AG20443 (cell line): ENCODE results near the gene VWA3B.
"Not testable (repeated sequence)": the region's sequence is repeated elsewhere in the genome, so short reads cannot be mapped to it uniquely, and the experiment has no call there.

Experiments used
- DNase-seq: peaks from one replicate; pipeline ENCODE4 v3.0.0; 2012; ENCODE audit warnings: low spot score, mixed read lengths

Gene VWA3B

DNA sequence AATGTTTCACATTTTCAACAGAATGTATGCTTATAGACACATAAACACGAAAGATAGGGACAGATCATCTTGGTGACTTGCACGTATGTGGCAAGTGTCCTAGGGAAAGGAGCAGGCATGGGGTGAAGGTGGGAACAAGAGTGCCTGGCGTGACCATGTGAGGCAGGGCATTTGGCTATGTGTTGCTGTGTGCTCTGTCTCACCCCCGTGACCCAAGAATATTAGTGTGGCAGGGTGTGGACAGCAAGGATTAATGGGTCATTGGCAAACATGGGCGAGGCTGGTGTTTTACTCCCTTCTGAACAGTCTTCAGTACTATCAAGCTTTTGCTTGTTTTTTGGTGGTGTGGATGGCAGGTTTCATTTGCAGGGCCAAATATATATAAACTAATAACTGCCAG is 1.3 kb upstream of the VWA3B start:
- DNase-seq: no peak

DNA sequence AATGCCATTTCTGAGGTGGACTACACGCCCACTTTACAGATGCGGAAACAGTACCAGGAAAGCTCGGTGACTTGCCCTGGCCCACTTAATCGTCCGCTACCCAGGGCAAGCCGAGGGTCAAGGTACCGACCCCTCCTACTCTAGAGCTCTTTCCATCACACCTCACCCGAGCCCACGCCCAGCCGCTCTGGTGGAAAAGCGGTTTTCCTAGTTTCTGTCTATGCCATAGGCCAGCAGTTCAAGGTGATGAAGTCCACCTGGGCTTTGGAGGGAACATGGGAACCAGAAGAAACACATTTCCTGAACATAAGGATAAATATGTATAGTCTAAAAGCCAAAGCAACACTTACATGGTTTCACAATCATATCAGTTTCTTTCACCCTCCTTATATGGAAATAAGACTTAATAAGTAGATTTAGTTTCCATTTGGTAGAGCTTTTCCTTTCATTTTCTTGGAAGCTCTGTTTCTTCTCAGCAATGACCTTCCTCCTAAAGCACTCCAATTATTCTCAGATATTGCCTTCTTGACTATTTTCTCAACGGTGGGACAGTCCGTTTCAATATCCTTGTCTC is 567 bp downstream of the VWA3B start:
- DNase-seq: no peak

DNA sequence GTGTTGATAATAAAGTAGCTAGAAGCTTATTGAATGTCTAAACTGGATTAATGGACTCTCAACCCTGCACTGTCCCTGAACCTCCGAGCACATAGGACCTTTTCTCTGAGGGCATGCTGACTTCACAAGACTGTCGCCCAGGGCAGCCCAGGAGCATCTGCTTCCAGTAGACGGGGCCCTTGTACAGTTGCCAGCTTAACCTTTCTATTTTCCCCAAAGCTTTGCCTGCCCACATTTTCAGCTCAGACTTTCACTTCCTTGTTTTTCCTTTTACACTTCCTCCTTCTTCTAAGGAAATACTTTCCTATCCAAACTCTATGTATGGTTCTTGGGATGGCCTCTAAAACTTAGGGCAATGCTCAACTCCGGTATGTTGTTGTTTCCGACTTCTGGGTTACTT is 1.3 kb downstream of the VWA3B start:
- no peak for DNase-seq

DNA sequence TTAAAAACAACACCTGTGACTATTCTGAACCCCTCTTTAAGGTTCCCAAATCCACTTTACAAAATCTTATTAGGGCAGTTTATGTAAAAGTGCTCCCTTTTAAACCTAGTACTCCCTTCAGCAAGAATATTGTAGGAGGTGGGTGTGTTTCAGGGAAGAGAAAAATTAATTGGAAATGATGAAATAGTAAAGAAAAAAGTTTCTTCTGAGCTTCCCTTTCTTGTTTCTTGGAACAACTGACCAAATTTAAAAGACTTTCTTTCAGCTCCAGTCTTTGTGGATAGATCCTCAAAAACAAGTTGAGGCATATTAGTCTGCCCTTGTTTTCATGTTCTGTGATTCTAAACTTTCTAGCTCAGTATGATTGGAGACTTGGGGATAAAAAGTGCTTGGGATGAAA is 3.0 kb downstream of the VWA3B start:
- DNase-seq: no peak

DNA sequence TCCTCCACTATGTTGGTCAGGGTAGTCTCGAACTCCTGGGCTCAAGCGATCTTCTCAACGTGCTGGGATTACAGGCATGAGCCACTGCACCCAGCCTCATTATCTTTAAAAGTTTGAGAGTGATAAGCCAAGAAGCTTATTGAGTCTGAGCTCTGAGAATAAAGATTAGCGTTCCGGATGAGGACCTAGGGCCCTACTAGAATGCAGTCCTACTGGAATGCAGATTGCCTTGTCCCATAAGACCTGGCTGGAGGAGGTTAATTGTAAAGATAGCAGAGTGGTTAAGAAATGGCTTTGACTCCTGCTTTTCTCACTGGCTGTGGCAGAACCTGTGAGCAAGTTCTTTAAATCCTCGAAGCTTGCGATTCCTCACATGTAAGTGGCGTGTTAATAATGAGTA is 4.0 kb downstream of the VWA3B start:
- DNase-seq: no peak

DNA sequence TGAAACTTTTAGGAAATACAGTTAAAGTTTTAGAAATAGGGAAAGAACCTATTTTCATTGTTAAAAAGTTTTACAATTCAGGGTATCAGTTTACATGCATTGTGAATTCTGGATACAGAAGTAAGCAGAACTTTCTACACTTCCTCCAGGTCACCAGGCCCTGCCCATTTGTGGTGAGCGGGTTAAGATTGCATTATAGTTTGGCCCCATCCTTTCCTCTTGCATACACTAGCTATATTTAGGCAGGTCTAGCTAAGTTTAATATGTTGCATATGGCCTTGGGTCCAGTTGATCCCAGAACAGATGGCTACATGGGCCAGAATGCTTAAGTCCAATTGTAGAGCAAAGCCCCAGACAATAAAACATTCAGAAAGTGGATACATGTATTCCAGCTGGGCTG is 4.8 kb downstream of the VWA3B start:
- DNase-seq: no peak

DNA sequence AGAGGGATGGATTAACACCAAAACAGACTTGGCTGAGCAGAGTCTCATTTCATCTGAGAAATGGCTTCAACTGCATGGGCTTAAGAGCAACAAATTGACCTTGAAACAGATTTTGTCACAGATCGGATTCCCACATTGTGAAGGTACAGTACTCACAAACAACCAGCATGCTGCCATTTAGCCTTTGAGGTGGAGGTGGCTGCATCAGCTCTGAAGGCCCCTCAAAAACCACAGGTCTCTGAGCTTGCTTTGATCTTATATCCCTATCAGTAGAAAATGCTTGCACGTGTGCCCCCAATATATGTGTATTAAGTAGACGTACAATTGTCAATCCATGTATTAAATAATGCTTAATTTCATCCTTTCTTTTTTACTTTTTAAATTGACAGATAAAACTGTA is 6.2 kb downstream of the VWA3B start:
- DNase-seq: no peak

DNA sequence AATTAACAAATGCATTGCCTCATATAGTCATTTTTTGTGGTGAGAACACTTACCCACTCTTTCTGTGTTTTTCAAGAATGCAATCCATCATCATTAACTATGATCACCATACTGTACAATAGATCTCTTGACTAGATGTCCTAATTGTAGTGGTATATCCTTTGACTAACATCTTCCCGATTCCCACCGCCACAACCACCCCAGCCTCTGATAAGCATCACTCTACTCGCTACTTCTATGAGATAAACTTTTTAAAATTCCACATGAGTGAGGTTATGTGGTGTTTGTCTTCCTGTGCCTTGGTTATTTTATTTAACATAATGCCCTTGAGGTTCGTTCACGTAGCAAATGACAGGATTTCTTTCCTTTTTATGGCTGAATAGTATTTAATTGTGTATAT is 6.6 kb downstream of the VWA3B start:
- DNase-seq: no peak

DNA sequence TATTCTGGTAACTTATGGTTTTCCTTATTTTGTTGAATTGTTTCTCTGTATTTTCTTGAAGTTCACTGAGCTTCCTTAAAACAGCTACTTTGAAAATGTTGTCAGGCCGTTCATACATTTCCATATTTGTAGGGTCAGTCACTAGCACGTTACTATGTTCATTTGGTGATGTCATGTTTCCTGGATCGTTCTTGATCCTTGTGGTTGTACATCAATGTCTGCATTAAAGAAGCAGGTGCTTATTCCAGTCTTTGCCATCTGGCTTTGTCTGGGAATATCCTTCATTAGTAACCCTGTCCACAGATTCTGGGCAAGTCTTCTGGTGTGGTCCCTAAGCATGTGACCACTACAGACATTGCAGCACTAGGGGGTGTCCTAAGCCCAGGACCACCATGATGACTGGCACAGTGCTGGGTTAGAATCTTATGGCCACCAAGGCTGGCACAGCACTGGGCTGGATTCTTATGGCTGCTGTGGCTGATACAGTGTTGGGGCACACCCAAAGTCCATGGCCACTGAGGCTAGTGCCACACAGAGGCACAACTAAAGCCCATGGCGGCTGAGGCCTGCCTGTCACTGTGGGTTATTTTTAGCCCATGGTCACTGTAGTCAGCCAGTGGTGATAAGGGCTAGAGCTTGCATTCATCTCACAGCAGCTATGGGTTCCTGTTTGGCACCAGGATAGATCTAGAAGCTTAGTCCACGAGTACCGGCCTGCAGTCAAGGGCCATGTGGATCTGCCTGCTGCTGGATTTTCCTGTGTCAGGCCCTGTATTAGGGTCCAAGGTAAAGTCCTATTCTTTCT is 13.2 kb downstream of the VWA3B start:
- no peak for DNase-seq

DNA sequence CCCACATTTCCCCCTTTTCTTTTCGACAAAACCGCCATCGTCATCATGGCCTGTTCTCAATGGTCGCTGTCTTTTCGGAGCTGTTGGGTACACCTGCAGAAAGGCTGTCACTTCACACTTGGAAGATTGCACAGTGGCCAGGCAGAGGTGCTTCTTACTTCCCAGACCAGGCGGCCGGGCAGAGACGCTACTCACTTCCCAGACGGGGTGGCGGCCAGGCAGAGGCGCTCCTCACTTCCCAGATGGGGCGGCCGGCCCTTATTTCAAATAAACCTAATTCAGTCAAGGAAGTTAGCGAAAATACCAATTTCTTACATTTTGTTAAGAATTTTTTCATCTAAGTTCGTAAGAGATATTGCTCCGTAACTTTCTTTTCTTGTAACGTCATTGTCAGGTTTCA is 15.3 kb downstream of the VWA3B start:
- not testable (repeated sequence) for DNase-seq

DNA sequence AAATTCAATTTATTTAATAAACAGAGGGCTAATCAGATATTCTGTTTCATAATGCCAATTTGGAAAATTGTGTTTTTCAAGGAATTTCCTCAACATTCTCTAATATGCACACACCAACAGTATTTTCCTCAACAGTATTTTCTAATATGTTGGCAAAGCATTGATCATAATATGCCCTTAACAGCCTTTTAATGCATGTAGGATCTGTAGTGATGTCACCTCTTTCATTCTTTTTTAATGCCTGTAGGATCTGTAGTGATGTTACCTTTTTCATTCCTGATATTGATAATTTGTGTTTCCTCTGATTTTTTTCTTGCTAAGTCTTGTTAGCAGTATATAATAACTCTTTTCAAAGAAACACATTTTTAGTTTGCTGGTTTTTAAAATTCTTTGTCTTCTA is 15.9 kb downstream of the VWA3B start:
- DNase-seq: no peak

DNA sequence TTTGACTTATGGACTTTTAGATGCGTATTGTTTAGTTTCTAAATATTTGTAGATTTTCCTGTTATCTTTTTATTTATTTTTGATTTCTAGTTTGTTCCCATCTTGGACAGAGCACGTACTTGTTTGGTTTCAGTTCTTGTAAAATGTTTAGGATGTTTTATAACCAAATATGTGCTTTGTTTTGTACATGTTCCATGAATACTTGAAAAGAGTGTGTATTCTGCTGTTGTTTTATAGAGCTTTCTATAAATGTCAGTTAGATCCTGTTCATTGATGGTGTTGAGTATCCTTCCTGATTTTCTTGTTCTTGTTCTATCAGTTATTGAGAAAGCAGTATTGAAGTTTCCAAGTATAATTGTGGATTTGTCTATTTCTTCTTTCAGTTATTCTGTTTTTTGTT is 21.1 kb downstream of the VWA3B start:
- DNase-seq: no peak

DNA sequence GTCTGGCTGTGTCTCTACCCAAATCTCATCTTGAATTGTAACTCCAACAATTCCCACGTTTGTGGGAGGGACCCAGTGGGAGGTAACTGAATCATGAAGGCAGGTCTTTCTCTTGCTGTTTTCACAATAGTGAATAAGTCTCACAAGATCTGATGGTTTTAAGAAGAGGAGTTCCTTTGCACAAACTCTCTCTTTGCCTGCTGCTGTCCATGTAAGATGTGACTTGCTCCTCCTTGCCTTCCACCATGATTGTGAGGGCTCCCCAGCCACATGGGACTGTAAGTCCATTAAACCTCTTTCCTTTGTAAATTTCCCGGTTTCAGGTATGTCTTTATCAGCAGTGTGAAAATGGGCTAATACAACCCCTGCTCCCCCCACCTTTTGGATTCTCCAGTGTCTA is 23.8 kb downstream of the VWA3B start:
- no peak for DNase-seq

DNA sequence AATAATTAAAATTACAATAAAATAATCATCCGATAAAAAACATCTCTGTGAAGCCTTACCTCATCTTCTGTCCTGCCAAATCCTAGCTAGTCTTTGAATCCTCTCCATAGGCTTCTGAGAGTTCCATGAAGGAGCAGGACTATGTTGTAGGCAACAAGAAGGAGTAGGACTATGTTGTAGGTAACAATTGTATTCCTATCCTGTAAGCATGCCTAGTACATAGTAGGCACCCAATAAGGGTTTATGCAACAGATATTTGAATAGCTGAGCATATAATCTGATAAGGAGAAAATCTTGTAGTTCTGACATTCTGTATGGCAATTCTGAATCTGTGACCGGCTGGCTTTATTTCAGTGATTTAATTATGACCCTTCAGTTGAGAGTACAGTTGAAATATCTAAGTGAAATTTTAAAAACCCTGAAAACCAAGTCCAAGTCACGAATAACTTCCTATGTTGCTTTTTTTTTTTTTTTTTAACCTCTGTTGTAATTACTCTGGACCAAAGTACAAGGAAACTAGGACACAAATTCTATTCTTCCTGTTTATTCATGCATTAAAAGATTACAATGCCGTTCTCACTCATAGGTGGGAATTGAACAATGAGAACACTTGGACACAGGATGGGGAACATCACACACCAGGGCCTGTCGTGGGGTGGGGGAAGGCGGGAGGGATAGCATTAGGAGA is 27.8 kb downstream of the VWA3B start:
- DNase-seq: no peak

DNA sequence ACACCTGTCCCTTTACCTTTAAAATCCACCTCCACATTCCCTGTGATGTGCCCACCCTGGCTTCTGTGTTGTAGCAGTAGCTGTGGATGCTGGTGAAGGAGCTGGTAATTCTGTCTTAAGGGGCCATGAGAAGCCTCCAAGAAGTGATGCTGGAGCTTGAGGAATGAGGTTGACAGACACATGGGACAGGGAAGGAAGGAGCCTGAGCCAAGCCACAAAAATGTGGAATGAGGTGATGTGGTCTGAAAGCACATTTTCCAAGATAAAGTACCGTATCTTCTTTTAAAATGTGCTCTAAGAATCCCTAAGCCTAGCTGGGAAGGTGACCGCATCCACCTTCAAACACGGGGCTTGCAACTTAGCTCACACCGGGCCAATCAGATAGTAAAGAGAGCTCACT is 31.2 kb downstream of the VWA3B start:
- peak; percentile 29 for DNase-seq

DNA sequence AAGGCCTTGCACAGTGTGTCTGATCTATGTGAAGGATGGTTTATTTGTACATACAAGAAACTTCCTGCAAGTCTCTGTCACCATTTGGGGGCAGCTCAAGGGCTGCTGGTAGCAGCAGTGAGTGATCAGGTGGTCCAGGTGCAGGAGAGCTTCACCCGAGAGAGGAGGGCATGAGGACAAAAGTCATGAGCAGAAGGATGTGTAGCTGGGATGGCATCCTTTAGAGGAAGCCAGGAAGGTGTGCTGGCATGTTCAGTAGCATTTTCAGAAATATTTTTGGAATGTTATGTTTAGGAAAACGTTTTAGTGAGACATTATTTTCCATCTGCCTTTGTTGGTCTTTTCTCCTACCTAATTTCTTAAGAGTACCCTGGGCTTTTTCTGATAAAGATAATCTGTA is 31.9 kb downstream of the VWA3B start:
- no peak for DNase-seq

DNA sequence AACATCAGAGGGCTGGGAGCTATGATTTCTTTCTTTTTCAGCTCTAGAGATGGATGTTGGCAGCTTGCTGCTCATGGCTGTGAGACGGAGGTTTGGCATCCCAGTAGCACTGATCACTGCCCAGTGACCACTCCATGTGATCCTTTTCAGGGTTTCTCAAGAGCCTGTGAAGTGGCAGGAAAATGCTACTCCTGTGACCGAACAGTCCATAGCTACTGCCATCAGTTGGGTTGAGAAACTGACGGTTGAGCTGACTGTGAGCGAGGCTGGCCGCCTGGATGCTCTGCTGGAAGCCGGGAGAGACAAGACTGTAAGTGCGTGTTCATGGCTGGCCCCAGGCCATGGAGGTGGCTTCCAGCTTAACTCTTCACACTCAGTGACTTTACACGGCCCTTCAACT is 34.2 kb downstream of the VWA3B start:
- peak; percentile 8 for DNase-seq

DNA sequence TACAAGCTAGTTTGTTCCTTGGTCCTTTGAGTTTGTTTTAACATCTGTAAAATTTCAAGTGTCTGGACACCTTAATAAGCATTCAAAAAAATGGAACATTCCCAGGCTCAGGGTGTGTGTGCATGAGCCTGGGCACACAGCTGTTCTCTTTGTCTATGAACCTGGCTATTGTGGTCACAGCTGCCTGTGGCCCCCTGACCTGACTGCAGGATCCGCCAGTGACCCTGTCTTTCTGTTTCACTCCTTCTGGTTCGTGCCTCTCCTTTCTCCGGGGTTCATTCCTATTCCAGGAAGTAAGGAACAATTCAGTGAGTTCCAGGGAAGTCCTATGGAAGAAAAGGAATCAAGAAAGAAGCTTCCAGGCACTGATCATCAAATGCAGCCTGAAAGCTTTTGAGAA is 35.6 kb downstream of the VWA3B start:
- no peak for DNase-seq

DNA sequence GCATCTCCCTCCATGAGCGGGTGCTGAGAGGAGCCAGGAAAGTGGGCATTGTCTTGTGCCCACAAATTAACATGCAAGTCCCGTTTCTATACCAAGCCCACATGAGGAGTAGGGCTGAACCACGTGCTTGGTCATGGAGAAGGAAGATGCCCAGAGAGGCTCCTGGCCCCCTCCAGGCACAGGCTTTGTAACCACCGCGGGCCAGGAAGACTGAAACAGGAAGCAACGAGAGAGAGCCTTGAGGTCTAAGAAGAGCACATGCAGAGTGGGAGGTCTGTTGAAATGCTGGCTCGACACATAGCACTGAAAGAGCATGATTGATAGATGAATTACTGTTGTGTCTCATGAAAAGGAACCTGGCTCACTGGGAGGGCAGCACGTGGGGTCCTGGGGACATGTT is 36.3 kb downstream of the VWA3B start:
- DNase-seq: no peak

DNA sequence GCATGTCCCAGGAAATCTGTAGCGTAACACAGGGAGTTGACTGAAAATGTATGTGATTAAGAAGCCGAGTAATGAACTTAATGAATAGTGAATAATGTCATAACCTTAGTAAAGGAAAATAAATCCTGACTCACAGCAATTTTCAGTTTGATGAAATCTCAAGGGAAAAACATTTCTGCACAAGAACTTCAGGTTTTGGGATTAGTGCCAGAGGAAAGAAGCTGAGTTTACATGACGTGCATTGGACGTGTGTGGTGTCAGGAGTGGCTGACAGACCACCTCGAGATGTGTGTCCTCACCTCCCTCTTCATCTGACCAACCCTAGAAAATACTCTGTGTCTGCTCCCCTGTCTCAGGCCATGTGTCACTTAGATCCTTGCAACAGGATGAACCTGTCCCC is 39.1 kb downstream of the VWA3B start:
- no peak for DNase-seq

DNA sequence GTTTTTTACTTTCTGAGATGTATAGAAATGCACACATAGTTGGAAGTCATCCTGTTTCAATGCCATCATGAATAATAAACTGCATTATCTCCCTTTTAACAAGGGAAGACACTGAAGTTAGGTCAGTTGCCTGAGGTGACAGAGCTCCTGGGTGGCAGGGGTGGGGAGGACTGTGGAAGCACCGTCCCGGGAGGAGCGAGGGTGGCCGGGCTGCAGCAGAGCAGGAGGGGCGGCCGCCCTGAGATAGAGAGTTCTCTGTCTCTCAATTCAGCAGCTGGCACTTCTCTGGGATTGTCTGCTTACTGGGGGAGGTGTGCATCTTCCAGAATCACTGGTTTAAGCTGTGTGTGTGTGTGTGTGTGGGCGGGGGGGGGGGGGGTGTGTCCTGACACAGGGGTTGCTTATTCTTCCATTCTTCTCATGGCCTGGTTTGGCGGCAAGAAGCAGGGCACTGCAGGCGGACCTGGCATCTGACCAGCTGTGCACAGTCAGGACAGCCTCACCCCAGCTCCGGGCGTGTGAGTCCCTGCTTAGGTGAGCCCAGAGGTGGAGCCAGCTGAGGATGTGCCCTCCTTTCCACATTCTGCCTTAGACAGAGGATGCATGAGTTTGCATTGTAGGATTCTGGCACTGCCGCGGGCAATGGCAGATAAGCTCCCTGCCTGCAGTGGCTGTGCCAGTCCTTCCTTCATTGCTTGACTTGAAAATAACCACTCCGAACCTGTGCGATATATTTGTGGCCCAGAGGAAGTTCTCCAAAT is 40.4 kb downstream of the VWA3B start:
- no peak for DNase-seq

DNA sequence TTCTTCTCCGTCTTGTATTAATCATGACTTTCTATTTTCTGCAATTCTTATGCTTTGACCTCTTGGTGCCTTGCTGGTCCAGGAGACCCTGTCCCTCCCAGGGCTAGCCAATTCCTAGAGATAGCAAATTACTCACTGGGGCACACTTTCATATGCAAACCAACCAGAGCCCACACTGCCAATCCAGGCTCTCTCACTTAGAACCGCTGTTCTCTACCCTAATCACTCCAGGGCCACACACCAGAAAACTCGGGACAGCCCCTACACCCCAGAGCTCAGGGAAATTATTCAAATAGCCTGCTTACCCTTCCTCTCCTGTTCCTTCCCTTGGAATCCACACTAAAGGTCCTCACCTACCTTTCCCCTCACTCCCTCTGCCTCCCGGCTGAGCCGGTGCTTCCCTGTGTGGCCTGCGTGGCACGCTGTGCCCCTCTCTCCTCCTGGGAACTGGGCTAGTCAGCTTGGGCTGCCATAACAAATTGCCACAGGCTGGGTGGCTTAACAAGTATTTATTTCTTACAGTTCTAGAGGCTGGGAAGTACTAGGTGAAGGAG is 41.7 kb downstream of the VWA3B start:
- no peak for DNase-seq
